Measurements from ENCODE around the gene VEPH1.

The VEPH1 gene

DNA sequence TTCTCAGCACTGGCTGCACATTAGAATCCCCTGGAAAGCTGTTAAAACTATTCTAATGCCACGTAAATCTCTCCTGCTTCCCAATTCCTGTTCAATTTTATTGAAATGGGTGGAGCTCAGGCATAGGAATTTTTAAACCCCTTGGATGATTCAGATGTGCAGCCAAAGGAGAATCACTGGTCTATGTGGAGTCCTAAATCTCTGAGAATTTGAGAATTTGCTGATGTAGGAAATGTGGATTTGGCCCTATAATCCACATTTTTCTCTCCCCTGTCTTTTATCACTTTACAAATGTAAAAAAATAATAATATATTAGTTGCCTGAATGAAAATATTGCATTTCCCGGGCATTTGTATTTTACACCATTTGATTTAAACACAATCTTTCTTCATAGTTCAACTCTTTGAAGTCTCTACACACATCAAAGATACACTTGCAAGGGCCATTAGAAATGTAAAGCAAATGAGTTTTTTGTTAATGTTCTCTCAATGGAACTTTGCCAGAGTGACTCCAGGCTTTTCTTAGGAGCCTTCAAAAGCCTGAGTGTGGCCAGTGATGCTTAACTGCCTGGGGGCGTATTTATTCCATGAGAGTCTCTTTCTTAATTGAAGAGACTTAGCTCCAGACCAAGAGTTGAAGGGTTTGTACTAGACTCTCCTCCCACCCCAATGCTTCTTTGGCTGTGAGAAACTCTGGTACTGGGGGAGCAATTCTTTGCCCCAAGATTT lies 115.3 kb downstream of the VEPH1 start:
- TF ChIP-seq, protein P1, sequence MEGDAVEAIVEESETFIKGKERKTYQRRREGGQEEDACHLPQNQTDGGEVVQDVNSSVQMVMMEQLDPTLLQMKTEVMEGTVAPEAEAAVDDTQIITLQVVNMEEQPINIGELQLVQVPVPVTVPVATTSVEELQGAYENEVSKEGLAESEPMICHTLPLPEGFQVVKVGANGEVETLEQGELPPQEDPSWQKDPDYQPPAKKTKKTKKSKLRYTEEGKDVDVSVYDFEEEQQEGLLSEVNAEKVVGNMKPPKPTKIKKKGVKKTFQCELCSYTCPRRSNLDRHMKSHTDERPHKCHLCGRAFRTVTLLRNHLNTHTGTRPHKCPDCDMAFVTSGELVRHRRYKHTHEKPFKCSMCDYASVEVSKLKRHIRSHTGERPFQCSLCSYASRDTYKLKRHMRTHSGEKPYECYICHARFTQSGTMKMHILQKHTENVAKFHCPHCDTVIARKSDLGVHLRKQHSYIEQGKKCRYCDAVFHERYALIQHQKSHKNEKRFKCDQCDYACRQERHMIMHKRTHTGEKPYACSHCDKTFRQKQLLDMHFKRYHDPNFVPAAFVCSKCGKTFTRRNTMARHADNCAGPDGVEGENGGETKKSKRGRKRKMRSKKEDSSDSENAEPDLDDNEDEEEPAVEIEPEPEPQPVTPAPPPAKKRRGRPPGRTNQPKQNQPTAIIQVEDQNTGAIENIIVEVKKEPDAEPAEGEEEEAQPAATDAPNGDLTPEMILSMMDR (IDR thresholded peaks at IDR 0.05; ENCODE audit: control insufficient read depth, extremely low read depth, insufficient read depth) = no peak
- DNase-seq (ENCODE audit: low read depth) = no peak

DNA sequence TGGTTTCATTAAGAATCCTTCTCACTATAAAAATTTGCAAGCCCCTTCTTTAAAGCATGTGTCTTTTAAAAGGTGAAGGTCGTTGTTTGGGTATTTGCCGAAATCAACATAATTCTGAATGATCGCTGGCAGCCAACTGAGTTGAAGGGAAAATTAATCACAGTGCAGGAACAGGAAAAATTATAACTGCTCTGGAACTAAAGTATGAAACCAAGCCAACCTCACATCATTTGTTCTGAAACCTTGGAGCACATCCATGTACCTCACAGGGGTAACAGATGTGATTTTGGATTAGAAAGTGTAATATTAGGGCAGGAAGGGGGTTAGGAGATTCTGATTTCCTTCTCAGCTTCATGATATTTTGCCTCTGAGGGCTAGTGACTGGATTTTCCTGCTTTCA lies 118.7 kb downstream of the VEPH1 start:
- TF ChIP-seq, protein P1 (IDR thresholded peaks at IDR 0.05; ENCODE audit: control insufficient read depth, extremely low read depth, insufficient read depth) = no peak
- DNase-seq (ENCODE audit: low read depth) = no peak
- no peak overlapping the region for H3K4me3 ChIP-seq (ENCODE audit: low read depth, low read length)

More for the DNA sequence above, 115.3 kb downstream of the VEPH1 start:
- H3K4me3 ChIP-seq (ENCODE audit: low read depth, low read length) = no peak overlapping the region

DNA sequence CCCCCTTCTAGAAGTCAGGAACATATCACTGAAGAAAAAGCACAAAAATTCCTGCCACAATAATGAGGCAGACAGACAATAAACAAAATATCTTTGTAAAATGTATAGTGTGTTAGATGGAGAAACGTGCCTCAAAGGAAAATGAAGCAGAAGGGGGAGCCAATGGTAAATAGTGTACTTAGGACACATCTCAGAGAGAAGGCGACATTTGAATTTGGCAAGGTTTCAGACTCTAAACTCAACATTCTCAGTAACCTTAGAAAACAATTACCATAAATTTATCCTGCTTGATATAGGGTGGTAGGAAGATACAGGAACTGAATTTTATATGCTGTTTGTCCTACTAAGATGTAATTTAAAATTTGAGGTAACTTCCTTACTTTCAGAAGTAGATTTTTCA lies 119.2 kb downstream of the VEPH1 start:
- DNase-seq (ENCODE audit: low read depth) = no peak
- TF ChIP-seq, protein P1 (IDR thresholded peaks at IDR 0.05; ENCODE audit: control insufficient read depth, extremely low read depth, insufficient read depth) = no peak
- H3K4me3 ChIP-seq (ENCODE audit: low read depth, low read length) = no peak overlapping the region

DNA sequence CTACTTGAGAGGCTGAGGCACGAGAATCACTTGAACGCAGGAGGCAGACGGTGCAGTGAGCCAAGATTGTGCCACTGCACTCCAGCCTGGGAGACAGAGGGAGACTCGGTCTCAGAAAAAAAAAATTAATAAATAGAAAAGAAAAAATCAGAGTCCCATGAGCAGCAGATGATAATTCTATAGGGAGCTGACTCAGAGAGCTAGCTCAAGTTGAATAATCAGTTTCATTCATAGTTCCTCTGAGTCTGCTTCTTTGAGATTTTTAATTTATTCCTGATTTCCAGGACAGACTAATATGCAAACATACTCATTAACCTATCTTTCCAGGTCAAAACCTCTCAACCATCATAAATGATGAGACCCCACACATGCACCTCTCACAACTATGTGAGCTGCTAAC lies 121.6 kb downstream of the VEPH1 start:
- DNase-seq (ENCODE audit: low read depth) = no peak
- H3K4me3 ChIP-seq (ENCODE audit: low read depth, low read length) = no peak overlapping the region
- TF ChIP-seq, protein P1 (IDR thresholded peaks at IDR 0.05; ENCODE audit: control insufficient read depth, extremely low read depth, insufficient read depth) = no peak

DNA sequence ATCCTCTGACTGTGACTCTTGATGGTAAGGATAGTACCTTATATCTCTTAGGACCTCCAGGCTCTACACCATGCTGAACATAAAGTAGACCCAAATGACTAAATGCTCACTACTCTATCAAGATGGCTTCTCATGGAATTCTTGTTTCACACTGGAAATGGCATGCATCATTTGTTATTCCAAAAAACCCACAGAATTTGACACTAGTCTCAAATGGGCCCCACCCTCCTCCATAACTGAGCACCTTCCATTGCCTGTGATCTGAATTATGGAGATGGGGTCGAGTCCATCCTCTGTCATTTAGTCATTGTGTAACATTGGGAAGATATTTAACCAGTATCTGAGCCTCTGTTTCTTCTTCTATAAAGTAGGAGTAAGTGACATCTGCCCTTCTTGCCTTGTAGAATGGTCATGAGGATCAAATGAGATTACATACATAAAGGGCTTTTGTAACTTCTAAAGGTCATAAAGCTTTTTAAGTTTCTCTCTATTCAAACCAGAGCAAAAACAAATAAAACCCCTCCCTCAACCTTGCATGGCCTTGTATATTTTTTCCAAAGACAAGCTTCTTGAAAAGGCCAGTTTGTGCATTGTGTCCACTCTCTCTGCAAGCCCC lies 123.6 kb downstream of the VEPH1 start:
- no peak overlapping the region for H3K4me3 ChIP-seq (ENCODE audit: low read depth, low read length)
- TF ChIP-seq, protein P1 (IDR thresholded peaks at IDR 0.05; ENCODE audit: control insufficient read depth, extremely low read depth, insufficient read depth) = no peak
- no peak for DNase-seq (ENCODE audit: low read depth)

DNA sequence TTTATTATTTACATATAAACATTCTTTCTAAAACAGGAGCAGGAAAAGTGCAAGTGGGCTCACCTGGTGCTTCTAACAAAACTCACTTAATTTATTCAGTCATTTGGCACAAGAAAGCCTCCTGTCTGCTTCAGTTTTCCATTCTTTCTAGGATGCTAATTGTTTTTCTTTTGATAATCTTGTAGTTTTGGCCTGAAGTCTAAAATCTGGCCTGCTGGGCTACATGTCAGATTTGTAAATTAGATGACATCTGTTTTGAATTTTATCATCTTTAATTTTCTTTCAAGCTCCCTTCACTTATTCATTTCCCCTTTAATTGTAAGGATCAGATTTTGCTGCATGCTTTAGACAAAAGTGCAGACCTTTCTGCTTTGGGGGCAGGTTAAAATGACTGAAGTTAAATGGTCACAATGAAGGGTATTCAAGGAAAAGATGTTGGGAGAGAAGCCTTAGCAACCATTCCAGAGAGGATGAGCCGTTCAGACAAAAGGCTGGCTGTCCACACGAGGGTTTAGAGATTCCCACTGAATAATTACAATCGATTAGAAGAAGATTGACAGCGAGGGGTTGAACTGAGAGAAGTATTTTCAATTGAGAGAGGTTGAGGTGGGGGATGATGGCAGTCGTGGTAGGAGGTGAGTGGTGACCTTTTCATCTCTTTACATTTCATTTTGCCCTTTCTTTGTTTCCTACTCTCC lies 126.5 kb downstream of the VEPH1 start:
- no peak for DNase-seq (ENCODE audit: low read depth)
- no peak overlapping the region for H3K4me3 ChIP-seq (ENCODE audit: low read depth, low read length)
- TF ChIP-seq, protein P1 (IDR thresholded peaks at IDR 0.05; ENCODE audit: control insufficient read depth, extremely low read depth, insufficient read depth) = no peak
